Measurements from ENCODE around the gene UBTF.

The UBTF gene

DNA sequence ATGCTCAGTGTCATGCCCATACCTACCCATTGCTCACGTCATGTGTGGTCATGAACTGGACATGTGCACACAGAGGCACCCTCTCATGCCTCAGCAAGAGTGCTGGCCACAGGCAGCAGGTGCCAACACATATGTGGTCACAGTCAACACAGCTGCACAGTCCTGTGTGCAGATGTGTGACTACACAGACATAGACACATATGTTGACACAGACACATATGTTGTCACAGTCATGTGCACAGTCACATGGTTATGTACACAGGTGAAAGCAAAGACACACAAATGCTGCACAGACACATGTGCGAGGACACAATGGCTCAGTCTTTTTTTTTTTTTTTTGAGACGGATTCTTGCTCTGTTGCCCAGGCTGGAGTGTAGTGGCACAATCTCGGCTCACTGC, 37.2 kb upstream of the UBTF start:
- CTCF ChIA-PET, result interaction anchor here (0.6 kb wide), 1 partner anchor 28 kb away, joined by 3 read pairs; no protein-coding TSS in a partner anchor
- POLR2A ChIA-PET, result interaction anchor here (1.2 kb wide), 1 partner anchor 9 kb away, joined by 3 read pairs; no protein-coding TSS in a partner anchor
- TF ChIP-seq FOXA1 (IDR thresholded peaks at IDR 0.05) (no peak), NFRKB (IDR thresholded peaks at IDR 0.05) (no peak)
- no peak for DNase-seq (ENCODE audit: extremely low spot score)

GRCh38 chr17:44255915-44256314, 36.4 kb upstream of the UBTF start:
- TF ChIP-seq PKNOX1 (IDR thresholded peaks at IDR 0.05) (peak; percentile 54), TARDBP (IDR thresholded peaks at IDR 0.05) (0 out of 2 replicates have a peak, but pooled peaks have one; percentile 17), NFRKB (IDR thresholded peaks at IDR 0.05) (no peak), SP1 (IDR thresholded peaks at IDR 0.05) (no peak), FOXA1 (IDR thresholded peaks at IDR 0.05) (no peak)
- ChIA-PET CTCF (no interaction called here), POLR2A (interaction anchor here (1.2 kb wide), 1 partner anchor 9 kb away, joined by 3 read pairs; no protein-coding TSS in a partner anchor)

DNA sequence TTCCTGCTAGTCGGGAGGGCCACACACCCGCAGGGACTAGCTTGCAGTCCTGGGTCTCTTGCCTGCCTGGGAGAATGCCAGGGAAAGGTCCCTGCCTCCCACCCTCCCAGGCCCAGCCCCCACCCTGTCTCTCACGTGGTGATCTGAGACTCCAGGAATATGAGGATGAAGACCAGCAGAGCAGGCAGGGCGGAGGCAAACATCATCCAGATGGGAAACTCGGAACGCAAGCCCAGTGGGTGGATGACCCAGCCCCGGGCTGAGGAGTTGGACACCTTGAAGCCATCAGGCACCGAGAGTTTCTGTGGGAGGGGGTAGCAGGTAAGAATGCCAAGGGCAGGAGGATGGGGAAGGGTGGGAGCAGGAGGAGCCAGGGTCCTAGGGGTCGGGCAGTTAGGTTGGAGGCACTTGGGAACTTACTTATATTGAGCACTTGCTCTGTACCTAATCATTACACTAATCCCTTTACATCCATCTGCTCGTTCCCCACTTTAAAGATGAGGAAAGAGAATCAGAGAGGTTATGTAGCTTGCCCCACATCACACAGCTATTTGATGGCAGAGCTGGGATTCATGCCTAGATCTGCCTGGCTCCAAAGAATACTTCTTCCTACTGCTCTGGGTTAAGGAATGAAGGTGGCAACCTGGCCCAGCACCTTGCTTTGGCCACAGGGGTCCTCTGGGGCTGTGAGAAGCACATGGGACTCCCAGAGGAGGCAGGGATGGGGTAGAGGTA, 35.1 kb upstream of the UBTF start:
- CTCF ChIA-PET, result interaction anchor here (0.8 kb wide), 1 partner anchor 407 kb away, joined by 3 read pairs; the partner anchor contains the start of gene CD300LG
- TF ChIP-seq LEF1 (IDR thresholded peaks at IDR 0.05; ENCODE audit: borderline replicate concordance) (no peak), SUZ12 (IDR thresholded peaks at IDR 0.05) (no peak), FOXA1 (IDR thresholded peaks at IDR 0.05) (no peak), BHLHE40 (IDR thresholded peaks at IDR 0.05; ENCODE audit: borderline replicate concordance) (no peak), L3MBTL2 (conservative IDR thresholded peaks at IDR 0.05) (no peak), FOXK2 (IDR thresholded peaks at IDR 0.05) (no peak), ZNF384 (IDR thresholded peaks at IDR 0.05) (no peak)
- no peak for DNase-seq (ENCODE audit: extremely low spot score)
- POLR2A ChIA-PET, result no interaction called here

More at GRCh38 chr17:44255915-44256314, 36.4 kb upstream of the UBTF start:
- DNase-seq (ENCODE audit: extremely low spot score), result no peak

DNA sequence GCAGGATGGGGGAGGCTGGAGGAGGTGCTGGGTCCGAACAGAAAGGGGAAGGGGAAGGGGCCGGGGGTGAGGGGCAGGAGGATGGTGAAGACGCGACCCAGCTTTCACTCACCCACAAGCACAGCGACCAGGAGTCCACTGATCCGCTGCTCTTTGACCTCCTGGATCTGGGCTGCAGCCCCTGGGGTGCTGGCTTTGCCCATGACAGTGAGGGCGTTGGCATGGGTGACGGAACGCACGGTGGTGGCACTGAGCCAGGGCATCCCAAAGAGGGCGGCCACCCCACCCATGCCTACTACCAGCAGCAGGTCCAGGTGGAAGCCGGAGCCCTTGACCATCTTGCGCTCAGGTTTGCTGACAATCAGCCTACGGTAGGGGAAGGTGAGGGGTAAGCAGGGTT, 33.5 kb upstream of the UBTF start:
- TF ChIP-seq NFRKB (IDR thresholded peaks at IDR 0.05) (no peak), FOXA1 (IDR thresholded peaks at IDR 0.05) (no peak), ELF4 (IDR thresholded peaks at IDR 0.05) (no peak), HDGF (IDR thresholded peaks at IDR 0.05; ENCODE audit: borderline replicate concordance) (no peak), BHLHE40 (IDR thresholded peaks at IDR 0.05; ENCODE audit: borderline replicate concordance) (no peak), SP1 (IDR thresholded peaks at IDR 0.05) (no peak), LEF1 (IDR thresholded peaks at IDR 0.05; ENCODE audit: borderline replicate concordance) (no peak), SUZ12 (IDR thresholded peaks at IDR 0.05) (no peak), CTBP1 (IDR thresholded peaks at IDR 0.05; ENCODE audit: borderline replicate concordance) (no peak), TARDBP (IDR thresholded peaks at IDR 0.05) (no peak)
- CTCF ChIA-PET, result no interaction called here
- DNase-seq (ENCODE audit: extremely low spot score), result no peak
- POLR2A ChIA-PET, result no interaction called here

DNA sequence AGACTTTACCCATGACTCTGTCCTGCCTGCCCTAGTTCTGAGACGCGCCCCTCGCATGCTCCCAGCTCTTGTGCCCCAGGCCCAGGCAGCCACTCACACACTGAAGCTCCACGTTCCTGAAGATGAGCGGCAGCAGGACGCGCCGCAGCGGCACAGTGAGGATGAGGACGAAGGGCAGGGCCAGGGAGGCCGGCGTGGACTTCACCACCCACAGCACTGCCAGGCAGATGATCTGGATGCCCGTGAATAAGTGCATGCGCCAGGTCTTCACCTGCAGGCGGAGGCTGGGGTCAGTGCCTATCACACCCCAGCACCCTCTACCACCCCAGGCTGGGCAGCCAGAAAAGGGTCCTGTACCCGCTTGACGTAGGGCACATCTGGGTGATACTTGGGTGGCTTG, 31.6 kb upstream of the UBTF start:
- ChIA-PET CTCF (no interaction called here), POLR2A (no interaction called here)
- no peak for DNase-seq (ENCODE audit: extremely low spot score)
- TF ChIP-seq BHLHE40 (IDR thresholded peaks at IDR 0.05; ENCODE audit: borderline replicate concordance), result no peak
- no peak for TF ChIP-seq CTBP1 (IDR thresholded peaks at IDR 0.05; ENCODE audit: borderline replicate concordance)

GRCh38 chr17:44249501-44250246, 30.2 kb upstream of the UBTF start:
- no peak for DNase-seq (ENCODE audit: extremely low spot score)
- POLR2A ChIA-PET, result no interaction called here
- CTCF ChIA-PET, result no interaction called here
- no peak for TF ChIP-seq HDGF (IDR thresholded peaks at IDR 0.05; ENCODE audit: borderline replicate concordance)
- no peak for TF ChIP-seq LEF1 (IDR thresholded peaks at IDR 0.05; ENCODE audit: borderline replicate concordance)

DNA sequence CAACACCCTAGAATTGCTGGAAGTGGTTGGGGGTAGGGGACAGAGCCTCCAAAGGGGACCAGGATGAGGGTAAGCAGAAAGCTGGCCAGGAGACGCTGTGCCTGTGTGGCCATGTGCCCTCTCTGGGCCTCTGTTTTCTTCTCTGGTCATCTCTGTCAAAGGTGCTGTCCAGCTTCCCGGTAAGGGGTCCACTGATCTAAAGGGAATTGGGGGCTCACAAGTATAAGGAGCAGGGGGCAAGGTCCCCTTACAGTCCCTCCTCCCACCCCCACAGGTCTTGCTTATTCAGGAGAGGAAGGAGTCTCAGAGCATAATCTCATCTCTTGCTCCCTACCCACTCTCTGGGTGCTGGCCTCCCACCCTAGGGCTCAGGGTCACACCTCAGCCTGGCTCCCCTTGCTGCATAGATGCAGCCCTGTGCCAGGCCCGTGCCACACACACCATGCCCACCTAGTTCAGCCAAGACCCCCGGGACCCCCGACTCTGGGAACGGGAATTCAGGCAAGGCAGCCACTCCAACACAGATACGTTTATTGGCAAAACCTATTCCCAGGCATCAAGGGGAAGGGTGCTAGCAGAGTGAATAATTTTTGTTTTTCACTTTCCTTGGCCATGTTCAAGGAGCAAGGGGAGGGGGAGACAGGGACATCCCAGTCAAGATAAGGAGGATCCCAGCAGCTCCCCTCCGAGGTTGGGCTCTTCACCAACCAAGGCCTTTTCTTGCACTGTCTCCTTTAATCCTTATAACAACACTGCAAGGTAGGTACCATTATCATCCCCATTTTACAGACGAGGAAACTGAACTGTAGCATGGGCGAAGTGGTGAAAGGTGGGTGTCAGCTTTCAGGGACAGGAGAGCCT, 28.6 kb upstream of the UBTF start:
- no peak for DNase-seq (ENCODE audit: extremely low spot score)
- TF ChIP-seq ZNF384 (IDR thresholded peaks at IDR 0.05) (no peak), ARNT (IDR thresholded peaks at IDR 0.05) (no peak), SP1 (IDR thresholded peaks at IDR 0.05) (no peak), FOXM1 (IDR thresholded peaks at IDR 0.05; ENCODE audit: borderline replicate concordance) (no peak), NFRKB (IDR thresholded peaks at IDR 0.05) (no peak), BHLHE40 (IDR thresholded peaks at IDR 0.05; ENCODE audit: borderline replicate concordance) (no peak), PKNOX1 (IDR thresholded peaks at IDR 0.05) (no peak), L3MBTL2 (conservative IDR thresholded peaks at IDR 0.05) (no peak), FOXA1 (IDR thresholded peaks at IDR 0.05) (no peak), LEF1 (IDR thresholded peaks at IDR 0.05; ENCODE audit: borderline replicate concordance) (no peak)
- ChIA-PET CTCF (interaction anchor here (0.5 kb wide), 1 partner anchor 239 kb away, joined by 3 read pairs; no protein-coding TSS in a partner anchor), POLR2A (no interaction called here)
